GM19438 (cell line): ENCODE measurements around the gene PTCHD1.

Experiments used
- ATAC-seq: cut with Tn5 transposase; IDR thresholded peaks from one replicate; pipeline ENCODE4 v1.9.1; 2021; ENCODE audit warnings: low read depth; ENCODE audit not compliant: unreplicated experiment

Gene PTCHD1

DNA sequence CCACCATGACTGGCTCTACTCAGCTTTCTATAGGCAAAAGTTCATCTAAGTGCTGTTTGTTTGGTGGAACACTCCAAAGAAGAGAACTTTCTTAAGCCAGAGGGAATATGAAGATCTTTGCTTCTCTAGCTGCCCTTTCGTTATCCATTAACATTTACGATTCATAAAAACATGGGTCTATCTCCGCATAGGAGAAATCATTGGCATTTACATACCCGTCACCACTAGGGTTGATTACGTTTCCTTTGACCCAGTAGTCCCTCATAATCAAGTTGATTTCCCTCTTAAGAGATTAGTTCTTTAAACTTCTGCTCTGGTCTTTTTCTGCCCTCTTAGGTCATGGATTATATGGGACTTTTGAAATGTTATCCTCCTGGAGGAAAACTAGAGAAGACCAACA, 57.5 kb downstream of the PTCHD1 start:
- ATAC-seq = no peak

GRCh38 chrX:23394421-23394820, 59.8 kb downstream of the PTCHD1 start:
- no peak for ATAC-seq

DNA sequence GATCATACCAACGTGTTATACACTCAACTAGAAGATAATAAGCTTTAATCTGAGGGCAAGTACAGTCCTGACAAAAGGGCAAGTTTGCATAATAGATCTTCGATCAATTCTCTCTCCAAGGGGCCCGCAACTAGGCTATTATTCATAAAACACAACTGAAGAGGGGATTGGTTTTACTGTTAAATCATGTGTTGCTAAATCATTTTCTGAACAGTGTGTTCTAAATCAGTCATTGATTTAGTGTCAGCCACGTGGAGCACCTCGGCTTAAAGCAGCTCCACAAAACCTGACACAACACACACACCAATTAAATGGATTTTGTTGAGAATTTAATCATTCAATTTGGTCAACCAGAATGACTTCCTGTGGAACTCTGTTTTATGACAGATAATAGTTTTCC, 61.6 kb downstream of the PTCHD1 start:
- no peak for ATAC-seq

- no peak for ATAC-seq
Measured at GRCh38 chrX:23398570-23398969, 63.9 kb downstream of the PTCHD1 start.

- ATAC-seq = no peak
Measured at GRCh38 chrX:23403849-23404248, 69.2 kb downstream of the PTCHD1 start.

DNA sequence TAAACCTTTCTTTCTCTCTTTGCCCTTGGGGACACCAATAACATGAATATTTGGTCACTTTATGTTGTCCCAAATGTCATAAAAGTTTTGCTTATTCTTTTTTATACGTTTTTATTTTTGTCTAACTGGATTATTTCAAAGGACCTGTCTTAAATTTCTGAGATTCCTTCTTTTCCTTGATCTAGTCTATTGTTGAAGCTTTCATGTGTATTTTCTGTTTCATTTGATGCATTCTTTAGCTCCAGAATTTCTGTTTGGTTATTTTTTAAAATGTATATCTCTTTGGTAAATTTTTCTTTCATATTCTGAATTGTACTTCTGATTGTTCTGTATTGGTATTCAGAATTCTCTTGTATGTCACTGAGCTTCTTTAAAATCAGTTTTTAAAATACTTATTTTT, 88.3 kb downstream of the PTCHD1 start:
- no peak for ATAC-seq

DNA sequence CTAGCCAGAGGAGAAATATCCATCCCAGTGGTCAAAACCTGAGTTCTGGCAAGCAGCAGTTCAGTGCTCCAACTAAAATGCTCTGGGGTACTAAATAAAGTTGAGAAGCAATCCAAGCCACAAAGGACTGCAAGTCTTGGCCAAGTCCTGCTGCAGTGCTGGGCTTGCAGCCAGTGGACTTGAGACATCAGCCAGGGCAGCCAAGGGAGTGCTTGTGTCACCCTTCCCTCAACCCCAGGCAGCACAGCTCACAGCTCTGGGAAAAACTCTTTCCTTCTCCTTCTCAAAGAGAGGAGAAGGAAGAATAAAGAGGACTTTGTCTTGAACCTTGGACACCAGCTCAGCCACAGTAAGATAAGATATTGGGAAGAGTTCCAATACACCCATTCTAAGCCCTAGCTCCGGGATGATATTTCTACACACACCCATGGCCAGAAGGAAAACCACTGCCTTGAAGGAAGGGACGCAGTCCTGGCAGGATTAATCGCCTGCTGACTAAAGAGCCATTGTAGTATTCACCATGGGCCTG, 99.8 kb downstream of the PTCHD1 start:
- ATAC-seq = no peak

DNA sequence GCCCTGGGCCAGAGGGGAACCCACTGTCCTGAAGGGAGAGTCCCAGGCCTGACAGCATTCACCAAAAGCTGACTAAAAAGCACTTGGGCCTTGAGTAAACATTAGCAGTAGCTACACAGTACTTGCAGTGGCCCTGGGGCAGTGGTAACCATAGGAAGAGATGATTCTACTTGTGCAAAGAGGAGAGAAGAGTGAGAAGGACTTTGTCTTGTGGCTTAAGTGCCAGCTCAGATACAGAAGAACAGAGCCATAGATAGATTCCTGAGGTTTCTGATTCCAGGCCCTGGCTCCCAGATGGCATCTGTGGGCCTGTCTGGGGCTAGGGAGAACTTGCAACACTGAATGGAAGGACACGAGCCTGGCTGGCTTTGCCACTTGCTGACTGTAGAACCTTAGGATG, 100.5 kb downstream of the PTCHD1 start:
- ATAC-seq = no peak

GRCh38 chrX:23435575-23435974, 100.9 kb downstream of the PTCHD1 start:
- no peak for ATAC-seq

GRCh38 chrX:23436875-23437274, 102.2 kb downstream of the PTCHD1 start:
- no peak for ATAC-seq

DNA sequence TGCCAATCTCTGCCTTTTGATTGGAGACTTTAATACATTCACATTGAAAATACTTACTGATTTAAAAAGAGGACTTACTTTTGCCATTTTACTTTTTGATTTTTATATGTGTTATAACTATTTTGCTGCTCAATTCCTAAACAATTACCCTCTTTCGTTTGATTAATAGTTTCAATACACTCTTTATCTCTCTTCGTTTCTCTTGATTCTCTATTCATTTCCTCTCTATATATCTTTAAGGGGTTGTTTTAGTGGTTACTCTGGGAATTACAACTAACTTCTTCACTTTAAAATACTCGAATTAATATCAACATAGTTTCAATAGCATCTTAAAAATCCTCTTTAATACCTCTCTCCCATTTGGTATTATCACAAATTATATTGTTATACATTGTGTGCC, 116.6 kb downstream of the PTCHD1 start:
- ATAC-seq = no peak
